MCF 10A (cell line): Measurements from ENCODE around the gene SCN2A. TPM values are rescaled to one million over a fixed set of nuclear protein-coding genes. Genes with fewer than 3 reads are reported as not detected.
A peak's percentile ranks its signal among the peaks of the same experiment; 100 is the strongest.

Experiments
- BruUV-seq: library from RNA; stranded (reverse); fragments of 400-500 nt; replicated peaks from 2 replicates; lab custom pipeline; 2021; lab: Mats Ljungman, UMichigan
- CTCF ChIA-PET: fragments of 300-600 bp; sonication (Branson Sonifier 250); formaldehyde crosslinking; extraction: SDS; loops from one replicate; lab custom pipeline; 2021; ENCODE audit warnings: antibody characterized with exemption, inconsistent platforms; lab: Yijun Ruan, JAX
- POLR2A ChIA-PET: fragments of 300-600, 350-650 bp; sonication (Branson Sonifier 250); formaldehyde crosslinking; extraction: SDS; loops from one replicate; lab custom pipeline; 2020; ENCODE audit warnings: antibody characterized with exemption, inconsistent platforms; lab: Yijun Ruan, JAX
- DNase-seq: peaks from one replicate; pipeline ENCODE4 v3.0.0-alpha.2; 2018; ENCODE audit not compliant: unreplicated experiment
- H3K27ac Mint-ChIP-seq: one replicate; pipeline ENCODE4 v1.8.0; 2022; ENCODE audit warnings: mild to moderate bottlenecking, low read depth, mixed read lengths; ENCODE audit not compliant: unreplicated experiment
- H3K27me3 Mint-ChIP-seq: one replicate; pipeline ENCODE4 v1.8.0; 2022; ENCODE audit warnings: mixed read lengths; ENCODE audit not compliant: insufficient read depth, unreplicated experiment
- H3K36me3 Mint-ChIP-seq: one replicate; pipeline ENCODE4 v1.8.0; 2022; ENCODE audit warnings: mild to moderate bottlenecking, moderate library complexity, mixed read lengths; ENCODE audit not compliant: insufficient read depth, unreplicated experiment
- H3K4me1 Mint-ChIP-seq: one replicate; pipeline ENCODE4 v1.8.0; 2022; ENCODE audit warnings: mixed read lengths; ENCODE audit not compliant: insufficient read depth, unreplicated experiment
- H3K4me3 Mint-ChIP-seq: one replicate; pipeline ENCODE4 v1.8.0; 2022; ENCODE audit warnings: mild to moderate bottlenecking, moderate library complexity, mixed read lengths; ENCODE audit not compliant: unreplicated experiment
- H3K9me3 Mint-ChIP-seq: one replicate; pipeline ENCODE4 v1.8.0; 2022; ENCODE audit warnings: mixed read lengths; ENCODE audit not compliant: unreplicated experiment
- CTCF ChIP-seq: fragments of 200-600 bp; IDR thresholded peaks from one replicate; pipeline ENCODE4 v1.8.0; 2022; ENCODE audit warnings: antibody characterized with exemption, mild to moderate bottlenecking; ENCODE audit not compliant: unreplicated experiment
- intact Hi-C: fragments of 100-400 bp; cut with micrococcal nuclease; formaldehyde crosslinking; loops from 2 replicates; pipeline ENCODE4 v1.14.1; 2022
- total RNA-seq: library from RNA; stranded (reverse); gene quantifications from 2 replicates; pipeline ENCODE4 v1.2.3, GENCODE V29; 2022

SCN2A gene
- total RNA-seq, 1 experiment from 2014 or later, result not detected

- Mint-ChIP-seq H3K36me3 (no peaks in the 10 kb centered on the region), H3K27me3 (peaks cover 65% of the 10 kb centered on the region), H3K4me1 (no peaks in the 10 kb centered on the region), H3K9me3 (no peaks in the 10 kb centered on the region), H3K4me3 (no peak overlapping the region), H3K27ac (no peak overlapping the region)
- peak; percentile 10 for DNase-seq
- intact Hi-C loops, result loop anchor here (10.0 kb wide), 1 partner anchor 369 kb away; no protein-coding TSS in a partner anchor
- BruUV-seq, result no TSS peak
- ChIA-PET POLR2A (interaction anchor here (0.8 kb wide), 1 partner anchor 468 kb away, joined by 4 read pairs; no protein-coding TSS in a partner anchor), CTCF (interaction anchor here (0.7 to 5.9 kb wide), 6 partner anchors 10 to 495 kb away, joined by 3 to 60 read pairs (median 4); no protein-coding TSS in a partner anchor)
- TF ChIP-seq CTCF, result no peak
Measured at GRCh38 chr2:165406173-165406572, 167.0 kb downstream of the SCN2A start.

GRCh38 chr2:165407466-165407865 is 168.3 kb downstream of the SCN2A start:
- POLR2A ChIA-PET, result no interaction called here
- no peak overlapping the region for H3K4me3 Mint-ChIP-seq
- DNase-seq, result no peak
- no peaks in the 10 kb centered on the region for H3K9me3 Mint-ChIP-seq
- no peaks in the 10 kb centered on the region for H3K36me3 Mint-ChIP-seq
- no peaks in the 10 kb centered on the region for H3K4me1 Mint-ChIP-seq
- TF ChIP-seq CTCF, result no peak
- no TSS peak for BruUV-seq
- H3K27ac Mint-ChIP-seq, result no peak overlapping the region
- CTCF ChIA-PET, result interaction anchor here (2.0 kb wide), 1 partner anchor 292 kb away, joined by 7 read pairs; no protein-coding TSS in a partner anchor
- H3K27me3 Mint-ChIP-seq, result peaks cover 53% of the 10 kb centered on the region
- intact Hi-C loops, result loop anchor here (10.0 kb wide), 1 partner anchor 367 kb away; no protein-coding TSS in a partner anchor

GRCh38 chr2:165408186-165408585 is 169.0 kb downstream of the SCN2A start:
- CTCF ChIA-PET, result no interaction called here

GRCh38 chr2:165410276-165410675 is 171.1 kb downstream of the SCN2A start:
- H3K4me3 Mint-ChIP-seq, result no peak overlapping the region
- ChIA-PET CTCF (interaction anchor here (0.7 to 2.6 kb wide), 4 partner anchors 9 to 766 kb away, joined by 3 to 12 read pairs (median 4); no protein-coding TSS in a partner anchor), POLR2A (no interaction called here)
- TF ChIP-seq CTCF, result no peak
- no peak for DNase-seq
- no peak overlapping the region for H3K27ac Mint-ChIP-seq
- no peaks in the 10 kb centered on the region for H3K36me3 Mint-ChIP-seq
- no peaks in the 10 kb centered on the region for H3K9me3 Mint-ChIP-seq
- H3K4me1 Mint-ChIP-seq, result no peaks in the 10 kb centered on the region
- peaks cover 33% of the 10 kb centered on the region for H3K27me3 Mint-ChIP-seq
- intact Hi-C loops, result no loop called here
- no TSS peak for BruUV-seq

More at GRCh38 chr2:165408186-165408585, 169.0 kb downstream of the SCN2A start:
- POLR2A ChIA-PET, result no interaction called here
- peaks cover 46% of the 10 kb centered on the region for H3K27me3 Mint-ChIP-seq
- intact Hi-C loops, result loop anchor here (10.0 kb wide), 1 partner anchor 367 kb away; no protein-coding TSS in a partner anchor
- no TSS peak for BruUV-seq
- no peak for DNase-seq
- no peaks in the 10 kb centered on the region for H3K9me3 Mint-ChIP-seq
- H3K4me1 Mint-ChIP-seq, result no peaks in the 10 kb centered on the region
- no peak overlapping the region for H3K4me3 Mint-ChIP-seq
- no peaks in the 10 kb centered on the region for H3K36me3 Mint-ChIP-seq
- no peak for TF ChIP-seq CTCF
- no peak overlapping the region for H3K27ac Mint-ChIP-seq
